Astrocyte of the cerebellum (primary cell): Measurements from ENCODE around the gene IL22.

Experiments
- DNase-seq: peaks from one replicate; pipeline ENCODE4 v3.0.0-alpha.2; 2011; ENCODE audit warnings: low read depth
- H3K4me3 ChIP-seq: 2 replicates; pipeline ENCODE4 v1.5.1; 2011; ENCODE audit warnings: mild to moderate bottlenecking, low read depth, low read length, moderate library complexity
- CTCF ChIP-seq: IDR thresholded peaks from 2 replicates; pipeline ENCODE4 v1.5.1; 2012; ENCODE audit warnings: low read length, low read depth, moderate library complexity, mild to moderate bottlenecking; ENCODE audit errors: missing control alignments
- in situ Hi-C: cut with HindIII; loops from 2 replicates; pipeline ENCODE4 v1.10.0; 2017; ENCODE audit warnings: low sequenced_read_pairs

The IL22 gene

GRCh38 chr12:68253504-68253903 lies at the start of gene IL22:
Gene IL22 (minus strand): TSS chr12:68253604. CDS start chr12:68253448, 156 bp downstream.
- DNase-seq = no peak
- no peak within 1 kb of the TSS for H3K4me3 ChIP-seq
- TF ChIP-seq CTCF = no peak
- in situ Hi-C loops = no loop called here

GRCh38 chr12:68297929-68298328 lies 44.5 kb upstream of the IL22 start:
- no peak overlapping the region for H3K4me3 ChIP-seq
- in situ Hi-C loops = no loop called here
- TF ChIP-seq CTCF = no peak
- no peak for DNase-seq

- H3K4me3 ChIP-seq = no peak overlapping the region
- in situ Hi-C loops = no loop called here
- DNase-seq = no peak
- TF ChIP-seq CTCF = no peak
Observed at GRCh38 chr12:68294251-68294650, 40.8 kb upstream of the IL22 start.

- DNase-seq = no peak
- H3K4me3 ChIP-seq = no peak overlapping the region
- no peak for TF ChIP-seq CTCF
- in situ Hi-C loops = no loop called here
Observed at GRCh38 chr12:68293347-68293746, 39.9 kb upstream of the IL22 start.

GRCh38 chr12:68292151-68292943 lies 38.9 kb upstream of the IL22 start:
- no peak for DNase-seq
- in situ Hi-C loops = no loop called here
- no peak overlapping the region for H3K4me3 ChIP-seq
- TF ChIP-seq CTCF = no peak

- no peak for DNase-seq
- TF ChIP-seq CTCF = no peak
- in situ Hi-C loops = no loop called here
- no peak overlapping the region for H3K4me3 ChIP-seq
Observed at GRCh38 chr12:68291396-68292036, 38.1 kb upstream of the IL22 start.
